Omental fat pad (tissue), 4 donors: ENCODE measurements around the gene USP31. TPM values are rescaled to one million over a fixed set of nuclear protein-coding genes. Genes with fewer than 3 reads are reported as not detected.

ENCODE experiments used
- ATAC-seq: fragments of 150-250 bp; one replicate; pipeline ENCODE4 v1.9.1; 2016; ENCODE audit warnings: mild to moderate bottlenecking, moderate library complexity; ENCODE audit not compliant: low FRiP score
- DNase-seq: peaks from one replicate; pipeline ENCODE4 v3.0.0-alpha.2; 2019; ENCODE audit warnings: low spot score
- total RNA-seq, 4 donors: library from RNA; depleted of rRNA; stranded (reverse); fragments of >200 nt; gene quantifications; one replicate each; pipeline ENCODE4 v1.1.0, GENCODE V29; 2016
- TF ChIP-seq, protein P1 (sequence below), 3 donors: fragments of 450-650 bp; IDR thresholded peaks; one replicate each; pipeline ENCODE4 v1.5.1; 2016 to 2017; ENCODE audit warnings: antibody characterized with exemption in 3 of 3, mild to moderate bottlenecking in 3 of 3, moderate library complexity in 2 of 3

Gene USP31
- total RNA-seq, 4 donors from 2014 or later = 12.7 to 17.5 (median 15.9) TPM

DNA sequence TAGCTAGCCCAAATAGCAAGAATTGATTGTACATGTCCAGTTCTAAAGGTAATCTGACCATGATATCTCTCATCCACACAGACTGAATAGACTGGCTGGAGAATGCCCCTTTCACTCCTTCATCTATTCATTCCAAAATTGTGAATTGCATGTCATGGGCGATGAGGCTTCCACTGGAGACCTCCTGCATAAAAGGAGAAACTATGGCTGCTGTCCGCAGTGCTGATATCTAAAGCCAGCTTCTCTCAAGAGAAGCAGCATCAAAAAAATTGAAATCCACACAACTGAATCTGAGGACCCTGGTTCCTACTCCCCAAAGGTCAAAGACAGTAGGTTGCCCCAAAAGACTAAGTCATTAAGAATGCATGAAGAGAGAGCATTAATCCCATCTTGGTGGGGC lies 25.4 kb upstream of the USP31 start:
- TF ChIP-seq, protein P1, sequence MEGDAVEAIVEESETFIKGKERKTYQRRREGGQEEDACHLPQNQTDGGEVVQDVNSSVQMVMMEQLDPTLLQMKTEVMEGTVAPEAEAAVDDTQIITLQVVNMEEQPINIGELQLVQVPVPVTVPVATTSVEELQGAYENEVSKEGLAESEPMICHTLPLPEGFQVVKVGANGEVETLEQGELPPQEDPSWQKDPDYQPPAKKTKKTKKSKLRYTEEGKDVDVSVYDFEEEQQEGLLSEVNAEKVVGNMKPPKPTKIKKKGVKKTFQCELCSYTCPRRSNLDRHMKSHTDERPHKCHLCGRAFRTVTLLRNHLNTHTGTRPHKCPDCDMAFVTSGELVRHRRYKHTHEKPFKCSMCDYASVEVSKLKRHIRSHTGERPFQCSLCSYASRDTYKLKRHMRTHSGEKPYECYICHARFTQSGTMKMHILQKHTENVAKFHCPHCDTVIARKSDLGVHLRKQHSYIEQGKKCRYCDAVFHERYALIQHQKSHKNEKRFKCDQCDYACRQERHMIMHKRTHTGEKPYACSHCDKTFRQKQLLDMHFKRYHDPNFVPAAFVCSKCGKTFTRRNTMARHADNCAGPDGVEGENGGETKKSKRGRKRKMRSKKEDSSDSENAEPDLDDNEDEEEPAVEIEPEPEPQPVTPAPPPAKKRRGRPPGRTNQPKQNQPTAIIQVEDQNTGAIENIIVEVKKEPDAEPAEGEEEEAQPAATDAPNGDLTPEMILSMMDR (IDR thresholded peaks at IDR 0.05) = no peak
- no peak for DNase-seq
- ATAC-seq = no peak

DNA sequence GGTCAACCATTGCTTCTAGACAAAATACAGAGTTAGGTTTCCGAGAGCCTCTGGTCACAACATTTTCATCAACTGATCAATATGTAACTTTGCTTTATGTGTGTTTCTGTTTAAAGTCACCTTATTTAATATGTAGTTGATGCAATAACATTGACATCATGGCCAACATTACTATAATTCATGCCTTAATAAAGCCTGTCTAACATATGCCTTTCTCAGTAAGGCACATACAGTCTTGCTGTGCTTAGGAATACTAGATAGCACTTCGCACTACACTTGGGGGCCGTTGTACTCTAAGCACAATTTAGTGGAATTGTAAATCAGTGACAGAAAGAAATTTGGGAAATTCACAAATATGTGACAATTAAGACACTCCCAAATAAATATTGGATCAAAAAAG lies 23.7 kb upstream of the USP31 start:
- TF ChIP-seq, protein P1 (IDR thresholded peaks at IDR 0.05) = no peak
- DNase-seq (no peak), ATAC-seq (no peak)

DNA sequence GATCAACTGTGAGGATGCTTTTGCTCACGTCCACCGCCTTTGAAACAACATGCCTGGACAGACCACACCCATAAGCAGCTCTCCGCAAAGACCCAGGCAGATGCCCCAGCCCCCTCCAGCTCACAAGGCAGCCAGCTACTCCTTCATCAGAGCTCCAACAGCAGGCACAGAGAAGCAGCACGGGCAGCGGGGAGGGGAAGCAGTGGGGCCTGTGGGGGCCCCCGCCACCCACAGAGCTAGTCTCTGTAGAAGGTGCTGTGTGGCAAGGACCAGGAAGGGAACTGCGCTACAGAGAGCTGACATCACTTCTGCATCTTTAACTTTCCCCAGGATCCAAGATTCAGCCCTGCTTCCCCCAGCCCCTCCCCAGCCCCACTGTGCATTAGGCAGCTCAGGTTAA lies 23.3 kb upstream of the USP31 start:
- DNase-seq (no peak), ATAC-seq (no peak)
- TF ChIP-seq, protein P1 (IDR thresholded peaks at IDR 0.05) = no peak

DNA sequence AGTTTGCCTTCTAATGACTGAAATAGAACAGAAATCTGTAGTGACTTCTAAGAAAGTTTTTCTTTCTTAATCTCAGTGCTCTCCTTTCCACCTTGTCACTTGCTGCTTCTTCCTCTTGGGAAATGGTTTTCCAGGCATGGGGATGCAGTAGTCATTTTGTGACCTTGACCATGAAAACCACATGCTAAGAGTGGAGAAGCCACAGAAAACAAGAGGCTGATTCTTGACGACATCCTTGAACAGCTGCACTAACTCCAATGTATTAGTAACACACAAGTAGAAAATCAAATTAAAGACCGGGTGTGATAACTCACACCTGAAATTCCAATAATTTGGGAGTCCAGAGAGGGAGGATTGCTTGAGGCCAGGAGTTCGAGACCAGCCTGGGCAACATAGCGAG lies 15.5 kb upstream of the USP31 start:
- TF ChIP-seq, protein P1 (IDR thresholded peaks at IDR 0.05) = no peak
- DNase-seq = no peak
- ATAC-seq = no peak

DNA sequence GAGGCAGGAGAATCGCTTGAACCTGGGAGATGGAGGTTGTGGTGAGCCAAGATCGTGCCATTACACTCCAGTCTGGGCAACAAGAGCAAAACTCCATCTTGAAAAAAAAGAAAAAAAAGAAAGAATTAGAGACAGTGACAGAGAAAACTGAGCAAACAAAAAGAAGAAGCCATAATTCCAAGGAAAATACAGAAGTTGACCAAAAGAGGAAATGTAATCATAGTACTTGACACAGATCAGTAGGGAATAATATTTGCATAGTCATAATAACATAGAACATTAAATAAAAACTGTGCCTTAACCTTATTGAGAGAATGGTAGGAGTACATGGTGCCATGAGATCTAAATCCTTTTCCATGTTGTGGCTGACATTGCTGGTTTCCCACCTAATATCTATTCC lies 14.7 kb upstream of the USP31 start:
- DNase-seq (no peak), ATAC-seq (no peak)
- TF ChIP-seq, protein P1 (IDR thresholded peaks at IDR 0.05) = no peak

DNA sequence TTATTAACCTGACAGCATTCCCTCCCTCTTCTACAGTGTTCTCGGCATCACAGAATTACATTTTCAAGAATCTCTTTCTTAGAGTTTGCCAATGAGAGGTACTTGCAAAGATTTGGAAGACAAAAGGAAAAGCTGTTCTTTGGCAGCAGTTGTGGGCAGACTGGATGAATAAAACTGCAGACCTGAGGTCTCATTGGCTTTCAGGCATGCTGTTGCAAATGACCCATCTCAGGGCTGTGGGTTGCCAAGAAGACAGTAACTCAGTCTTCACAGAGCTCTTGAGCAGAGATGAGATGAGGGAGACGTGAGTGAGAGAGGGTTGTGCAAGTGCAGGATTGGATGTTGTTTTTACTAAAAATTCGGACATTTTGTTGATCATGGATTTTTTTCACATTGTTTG lies 11.3 kb upstream of the USP31 start:
- no peak for ATAC-seq

DNA sequence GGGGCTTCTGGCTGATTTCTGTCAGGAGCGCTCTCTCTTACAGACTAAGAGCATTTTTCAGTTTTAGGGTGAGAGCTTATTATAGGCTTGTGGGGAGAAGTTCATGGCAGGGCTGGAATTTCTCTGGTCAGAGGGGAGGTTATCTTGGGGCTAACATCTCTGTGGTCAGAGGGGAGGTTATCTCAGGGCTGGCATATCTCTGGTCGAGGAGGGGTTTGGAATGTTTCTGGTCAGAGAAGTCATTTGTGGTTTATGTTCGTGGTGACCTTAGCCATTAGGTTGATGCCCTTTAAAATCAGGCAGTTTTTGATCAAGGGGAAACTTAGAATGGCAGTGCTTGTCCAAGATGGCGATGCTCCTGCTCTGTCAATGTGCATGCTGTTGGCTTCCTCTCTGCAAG lies 10.8 kb upstream of the USP31 start:
- ATAC-seq (no peak), DNase-seq (no peak)
- TF ChIP-seq, protein P1 (IDR thresholded peaks at IDR 0.05) = no peak

More for the DNA sequence above, 11.3 kb upstream of the USP31 start:
- DNase-seq = no peak
- TF ChIP-seq, protein P1 (IDR thresholded peaks at IDR 0.05) = no peak
